Pulmonary artery endothelial cell (primary cell): ENCODE data around the gene APOBEC3G. TPM values are rescaled to one million over a fixed set of nuclear protein-coding genes. Genes with fewer than 3 reads are reported as not detected.
"Not testable (repeated sequence)": the region's sequence is repeated elsewhere in the genome, so short reads cannot be mapped to it uniquely, and the experiment has no call there.

Experiments
- DNase-seq: peaks from one replicate; pipeline ENCODE4 v3.0.0-alpha.2; 2011; ENCODE audit warnings: low read depth, low spot score
- total RNA-seq: library from RNA; depleted of rRNA; stranded (reverse); fragments of >200 nt; gene quantifications from 2 replicates; pipeline ENCODE4 v1.2.3, GENCODE V29; 2014

The APOBEC3G gene
- total RNA-seq, 1 donor from 2014 or later = 4.6 TPM

GRCh38 chr22:39066442-39067276 is 10.4 kb upstream of the APOBEC3G start:
- DNase-seq = not testable (repeated sequence)

GRCh38 chr22:39068033-39068785 is 8.9 kb upstream of the APOBEC3G start:
- no peak for DNase-seq

GRCh38 chr22:39070186-39070585 is 6.9 kb upstream of the APOBEC3G start:
- DNase-seq = no peak

- DNase-seq = not testable (repeated sequence)
These were observed 4.5 kb upstream of the APOBEC3G start for GRCh38 chr22:39072581-39072981.

GRCh38 chr22:39073981-39074380 is 3.1 kb upstream of the APOBEC3G start:
- no peak for DNase-seq

- not testable (repeated sequence) for DNase-seq
These were observed 685 bp upstream of the APOBEC3G start for GRCh38 chr22:39076155-39077025.

- DNase-seq = not testable (repeated sequence)
These were observed 837 bp downstream of the APOBEC3G start for GRCh38 chr22:39077912-39078311.

- no peak for DNase-seq
These were observed 1.3 kb downstream of the APOBEC3G start for GRCh38 chr22:39078329-39078728.

- not testable (repeated sequence) for DNase-seq
These were observed 2.1 kb downstream of the APOBEC3G start for GRCh38 chr22:39079054-39079637.

GRCh38 chr22:39080052-39080762 is 3.1 kb downstream of the APOBEC3G start:
- DNase-seq = no peak

- DNase-seq = no peak
These were observed 3.9 kb downstream of the APOBEC3G start for GRCh38 chr22:39081016-39081415.

- no peak for DNase-seq
These were observed 4.5 kb downstream of the APOBEC3G start for GRCh38 chr22:39081598-39081997.

- DNase-seq = no peak
These were observed 6.4 kb downstream of the APOBEC3G start for GRCh38 chr22:39083212-39084165.

- no peak for DNase-seq
These were observed 7.6 kb downstream of the APOBEC3G start for GRCh38 chr22:39084666-39085065.

GRCh38 chr22:39087098-39087497 is 10.0 kb downstream of the APOBEC3G start:
- no peak for DNase-seq

- no peak for DNase-seq
These were observed 11.0 kb downstream of the APOBEC3G start for GRCh38 chr22:39087881-39088684.

GRCh38 chr22:39088685-39089032 is 11.6 kb downstream of the APOBEC3G start:
- no peak for DNase-seq

- no peak for DNase-seq
These were observed 12.9 kb downstream of the APOBEC3G start for GRCh38 chr22:39089928-39090327.
